HEK293 (cell line): ENCODE results near the gene NOL3.

Experiments
- CTCF ChIP-seq: fragments of 450-650 bp; formaldehyde crosslinking; IDR thresholded peaks from 2 replicates; pipeline ENCODE4 v1.5.1; 2016; ENCODE audit warnings: missing biosample characterization, missing genetic modification characterization
- SP2 ChIP-seq: fragments of 450-650 bp; formaldehyde crosslinking; IDR thresholded peaks from 2 replicates; pipeline ENCODE4 v1.5.1; 2016; ENCODE audit warnings: missing biosample characterization, missing genetic modification characterization
- ZBTB7A ChIP-seq: fragments of 450-650 bp; formaldehyde crosslinking; IDR thresholded peaks from 2 replicates; pipeline ENCODE4 v1.5.1; 2016; ENCODE audit warnings: low read depth, missing biosample characterization, missing genetic modification characterization
- ZNF169 ChIP-seq: fragments of 450-650 bp; formaldehyde crosslinking; IDR thresholded peaks from 2 replicates; pipeline ENCODE4 v1.5.1; 2016; ENCODE audit warnings: missing biosample characterization, missing genetic modification characterization
- ZNF184 ChIP-seq: fragments of 450-650 bp; IDR thresholded peaks from 2 replicates; pipeline ENCODE4 v1.5.1; 2018; ENCODE audit warnings: missing biosample characterization, mild to moderate bottlenecking, missing genetic modification characterization
- ZNF274 ChIP-seq, 2 experiments: fragments of 200-500 bp in 1 of 2; fragments of 450-650 bp in 1 of 2; sonication (Bioruptor generic) in 1 of 2; formaldehyde crosslinking in 1 of 2; IDR thresholded peaks; 2 replicates each; pipeline versions ENCODE4 v1.5.1 to v1.6.1; 2014 to 2016; ENCODE audit warnings: borderline replicate concordance in 1 of 2, inconsistent platforms in 1 of 2, low read length in 1 of 2, missing biosample characterization in 1 of 2, missing genetic modification characterization in 1 of 2
- ZNF37A ChIP-seq: fragments of 450-650 bp; IDR thresholded peaks from 2 replicates; pipeline ENCODE4 v1.5.1; 2018; ENCODE audit warnings: missing biosample characterization, missing genetic modification characterization
- ZNF639 ChIP-seq: fragments of 450-650 bp; formaldehyde crosslinking; IDR thresholded peaks from 2 replicates; pipeline ENCODE4 v1.5.1; 2016; ENCODE audit warnings: missing biosample characterization, missing genetic modification characterization

GRCh38 chr16:67199011-67199807, 28.9 kb downstream of the NOL3 start, which contains the start of gene ELMO3:
- TF ChIP-seq ZNF169 (tag by site-specific recombination) (no peak), ZBTB7A (no peak), CTCF (no peak), ZNF37A (no peak), SP2 (no peak), ZNF184 (no peak), ZNF274 (IDR thresholded peaks at IDR 0.05; ENCODE audit: low read length) (no peak), ZNF274 (tag by site-specific recombination; IDR thresholded peaks at IDR 0.05; ENCODE audit: borderline replicate concordance) (no peak), ZNF639 (tag by site-specific recombination) (no peak)
